GM08714 (cell line): ENCODE data around the gene ST8SIA6.
"Not testable (repeated sequence)": the region's sequence is repeated elsewhere in the genome, so short reads cannot be mapped to it uniquely, and the experiment has no call there.

Source experiments
- H3K4me3 ChIP-seq: fragments of 200-500 bp; sonication (Bioruptor generic); 2 replicates; pipeline ENCODE4 v1.5.1; 2014; ENCODE audit warnings: mild to moderate bottlenecking, low read length, inconsistent platforms
- ZNF274 ChIP-seq: IDR thresholded peaks from 2 replicates; pipeline ENCODE4 v1.6.1; 2012; ENCODE audit warnings: mild to moderate bottlenecking, low read depth, low read length

ST8SIA6 gene

GRCh38 chr10:17454161-17455014, at the start of gene ST8SIA6:
ST8SIA6 (minus strand) TSS chr10:17454595; CDS start chr10:17454255, 340 bp downstream.
- peak within 1 kb of the TSS; percentile 17; the same call in 1 of the 2 replicates for H3K4me3 ChIP-seq
- no peak for TF ChIP-seq ZNF274

DNA sequence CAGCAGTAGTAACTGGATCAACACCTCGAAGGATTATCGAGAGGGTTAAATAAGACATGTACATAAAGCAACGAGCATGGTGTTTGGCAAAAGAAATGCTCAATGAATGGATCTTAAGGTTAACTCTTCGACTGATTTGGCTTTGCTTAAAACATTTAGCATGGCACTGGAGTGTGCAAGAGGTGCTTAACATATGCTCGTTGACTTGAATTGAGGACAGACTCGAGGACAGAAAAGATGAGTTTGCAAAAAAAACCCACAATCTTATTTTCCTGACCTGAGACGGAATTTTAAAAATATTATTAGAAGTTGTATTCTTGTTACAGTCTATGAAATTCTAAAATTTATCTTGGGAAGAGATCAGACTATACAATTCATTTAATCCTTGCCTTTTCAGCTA, 49.4 kb upstream of the ST8SIA6 start:
- H3K4me3 ChIP-seq, result no peak overlapping the region
- TF ChIP-seq ZNF274, result no peak

DNA sequence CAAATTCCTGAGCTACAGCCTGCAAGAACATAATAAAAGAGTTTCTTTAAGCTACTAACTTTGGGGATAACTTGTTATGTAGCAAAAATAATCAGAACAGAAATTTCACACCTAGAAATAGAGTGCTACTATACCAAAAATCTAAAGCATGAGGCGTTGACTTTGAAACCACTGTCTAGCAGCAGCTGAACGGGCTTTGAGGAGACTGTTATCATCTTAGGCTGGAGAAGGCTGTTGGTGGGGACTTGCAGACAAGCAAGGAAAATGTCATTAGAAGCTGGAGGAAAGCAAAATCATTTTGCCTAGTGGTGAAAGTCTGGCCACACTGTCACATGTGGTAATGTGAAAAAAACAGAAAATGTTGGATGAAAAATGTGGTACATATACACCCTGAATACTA, 48.4 kb upstream of the ST8SIA6 start:
- no peak overlapping the region for H3K4me3 ChIP-seq
- no peak for TF ChIP-seq ZNF274

- not testable (repeated sequence) for H3K4me3 ChIP-seq
Measured at GRCh38 chr10:17499014-17499413, 44.6 kb upstream of the ST8SIA6 start.

DNA sequence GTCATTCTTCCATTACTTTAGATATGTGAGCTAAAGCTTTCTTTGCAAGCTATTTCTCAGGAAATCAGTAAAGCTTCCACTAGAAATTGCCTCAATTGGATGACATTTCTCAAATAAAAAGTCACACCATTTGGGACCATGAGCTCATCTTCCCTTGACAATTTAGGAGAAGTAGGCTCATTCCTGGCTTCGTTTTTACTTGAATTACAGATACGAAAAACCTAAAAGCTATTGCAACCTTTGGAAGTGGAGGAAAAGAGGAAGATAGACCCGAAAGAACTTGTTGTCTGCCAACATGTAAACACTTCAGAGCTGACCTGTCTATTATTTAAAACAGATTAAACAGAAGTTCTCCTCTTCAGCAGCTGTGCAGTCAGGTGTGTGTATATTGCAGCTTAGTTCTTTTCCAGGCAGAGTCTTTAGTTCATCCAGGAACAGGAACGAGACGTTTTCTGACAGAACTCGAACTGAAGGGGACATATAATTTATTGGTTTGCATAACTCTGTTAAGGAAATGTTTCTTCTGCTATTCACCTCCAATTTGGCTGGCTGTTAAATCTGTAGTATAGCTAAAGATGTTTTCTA, 43.1 kb upstream of the ST8SIA6 start:
- H3K4me3 ChIP-seq, result no peak overlapping the region
- no peak for TF ChIP-seq ZNF274

DNA sequence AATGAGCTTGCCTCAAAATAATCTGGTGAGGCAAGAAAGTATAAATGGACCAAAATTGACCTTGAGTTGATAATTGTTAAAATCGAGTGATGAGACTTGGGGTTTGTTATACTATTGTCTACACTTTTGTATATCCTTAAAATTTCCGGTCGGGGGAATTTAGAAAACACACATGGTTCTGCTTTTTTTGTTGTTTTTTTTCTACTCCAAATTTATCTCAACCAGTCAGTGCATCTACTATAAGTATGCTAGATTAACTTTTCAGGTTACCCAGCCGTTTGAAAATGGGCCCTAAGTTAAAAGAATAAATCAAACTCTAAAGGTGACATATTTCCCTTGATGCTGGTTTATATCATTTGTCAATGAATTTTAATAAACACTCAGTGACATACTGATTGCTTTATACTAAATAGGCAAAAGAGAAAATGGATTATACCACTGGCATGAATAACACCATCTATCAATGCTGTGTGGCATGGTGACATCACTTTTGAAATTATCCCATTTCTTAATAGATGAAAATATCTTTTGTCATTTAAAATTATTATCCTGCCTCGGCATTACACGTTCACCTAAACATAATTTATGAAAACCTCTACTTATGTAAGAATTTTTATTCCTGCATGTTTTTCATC, 40.3 kb upstream of the ST8SIA6 start:
- no peak overlapping the region for H3K4me3 ChIP-seq

GRCh38 chr10:17488848-17489247, 34.5 kb upstream of the ST8SIA6 start:
- TF ChIP-seq ZNF274, result no peak
- H3K4me3 ChIP-seq, result no peak overlapping the region

More for the DNA sequence above, 40.3 kb upstream of the ST8SIA6 start:
- no peak for TF ChIP-seq ZNF274

DNA sequence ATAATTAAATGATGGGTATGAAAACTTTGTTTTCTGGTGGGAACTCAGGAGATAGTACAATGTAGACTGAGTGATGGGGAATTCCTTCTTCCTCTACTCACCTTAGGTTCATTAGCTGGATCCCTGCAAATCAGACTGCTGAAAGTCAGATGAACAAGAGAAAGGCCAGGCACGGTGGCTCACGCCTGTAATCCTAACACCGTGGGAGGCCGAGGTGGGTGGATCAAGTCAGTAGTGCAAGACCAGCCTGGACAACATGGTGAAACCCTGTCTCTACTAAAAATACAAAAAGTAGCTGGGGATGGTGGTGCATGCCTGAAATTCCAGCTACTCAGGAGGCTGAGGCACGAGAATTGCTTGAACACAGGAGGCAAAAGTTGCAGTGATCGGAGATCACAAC, 28.7 kb upstream of the ST8SIA6 start:
- no peak overlapping the region for H3K4me3 ChIP-seq
- no peak for TF ChIP-seq ZNF274

- no peak for TF ChIP-seq ZNF274
Measured at GRCh38 chr10:17479822-17480221, 25.4 kb upstream of the ST8SIA6 start.

DNA sequence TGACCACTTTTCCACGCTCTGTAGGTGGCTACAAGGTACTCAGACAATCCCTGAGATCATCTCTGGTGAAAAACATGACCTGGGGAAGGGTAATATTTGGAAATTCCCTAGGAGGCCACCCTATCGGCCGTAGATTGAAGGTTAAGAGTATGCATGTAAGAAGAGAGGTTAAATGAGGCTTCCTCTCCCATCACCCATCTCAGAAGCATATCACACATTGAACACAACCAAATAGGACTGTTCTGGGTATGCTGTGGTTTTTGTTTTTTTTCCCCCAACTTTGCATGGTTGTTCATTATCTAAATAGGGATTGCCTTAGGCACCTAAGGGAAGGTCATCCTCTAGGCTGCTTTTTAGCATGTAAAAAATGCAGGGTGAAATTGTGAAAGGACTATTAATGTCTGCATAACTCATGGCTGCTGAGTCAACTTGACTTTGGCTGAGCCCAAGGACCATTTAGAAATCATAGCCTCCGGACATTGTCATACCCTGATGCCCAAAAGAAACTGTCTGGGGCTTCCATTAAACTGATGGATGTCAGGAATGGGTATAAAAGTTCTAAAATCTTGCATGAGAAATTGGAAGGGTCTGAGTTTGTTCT, 24.7 kb upstream of the ST8SIA6 start:
- H3K4me3 ChIP-seq, result no peak overlapping the region
- TF ChIP-seq ZNF274, result no peak

More at GRCh38 chr10:17479822-17480221, 25.4 kb upstream of the ST8SIA6 start:
- no peak overlapping the region for H3K4me3 ChIP-seq

DNA sequence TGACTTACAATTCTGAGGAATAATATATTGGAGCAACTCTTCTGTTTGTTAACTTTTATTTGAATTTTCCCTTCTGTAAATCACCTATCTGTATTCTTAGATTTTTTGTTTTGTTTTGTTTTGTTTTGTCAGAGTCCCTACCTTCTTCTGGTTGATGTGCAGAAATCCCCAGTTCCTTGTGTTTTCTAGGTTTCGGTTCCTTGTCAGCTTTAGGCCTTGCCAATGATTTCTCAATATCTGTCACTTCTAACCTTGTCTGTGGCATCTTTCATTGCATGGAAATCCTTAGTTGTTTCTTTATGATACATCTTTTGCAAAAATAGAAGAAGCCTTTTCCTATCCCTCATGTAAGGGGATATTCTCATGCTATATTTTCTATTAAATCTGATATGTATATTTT, 21.7 kb upstream of the ST8SIA6 start:
- no peak overlapping the region for H3K4me3 ChIP-seq
- no peak for TF ChIP-seq ZNF274

- no peak overlapping the region for H3K4me3 ChIP-seq
- TF ChIP-seq ZNF274, result no peak
Measured at GRCh38 chr10:17475661-17476060, 21.3 kb upstream of the ST8SIA6 start.

GRCh38 chr10:17474595-17475323, 20.4 kb upstream of the ST8SIA6 start:
- H3K4me3 ChIP-seq, result no peak overlapping the region
- no peak for TF ChIP-seq ZNF274
